Uterus (tissue), 2 donors: ENCODE data around the gene PYROXD2.

Source experiments
- CTCF ChIP-seq, 4 experiments: fragments of 200-600 bp in 2 of 4; fragments of 450-650 bp in 2 of 4; sonication (generic) in 2 of 4; IDR thresholded peaks; one replicate each; pipeline ENCODE4 v1.5.1; 2016 to 2019; ENCODE audit warnings: antibody characterized with exemption in 4 of 4, mild to moderate bottlenecking in 2 of 4, moderate library complexity in 1 of 4
- POLR2A ChIP-seq, 2 donors: fragments of 450-650 bp; IDR thresholded peaks; one replicate each; pipeline ENCODE4 v1.6.1; 2016; ENCODE audit warnings: antibody characterized with exemption in 2 of 2, mild to moderate bottlenecking in 1 of 2, moderate library complexity in 1 of 2

- TF ChIP-seq CTCF (IDR thresholded peaks at IDR 0.05) = no peak
- no peak for TF ChIP-seq POLR2A (IDR thresholded peaks at IDR 0.05)
Measured at GRCh38 chr10:98402931-98403718, 11.9 kb downstream of the PYROXD2 start.
